ENCODE measurements around the gene RMI2.

The RMI2 gene

GRCh38 chr16:11386791-11387546 is 41.7 kb downstream of the RMI2 start:
- no peak for DNase-seq

- no peak for DNase-seq
Observed at GRCh38 chr16:11389083-11389482, 43.8 kb downstream of the RMI2 start.

- DNase-seq: no peak
Observed at GRCh38 chr16:11389631-11390565, 44.6 kb downstream of the RMI2 start.

GRCh38 chr16:11390573-11391495 is 45.6 kb downstream of the RMI2 start:
- no peak for DNase-seq

GRCh38 chr16:11391576-11391975 is 46.3 kb downstream of the RMI2 start:
- DNase-seq: no peak

- no peak for DNase-seq
Observed at GRCh38 chr16:11392041-11392581, 46.9 kb downstream of the RMI2 start.

GRCh38 chr16:11393366-11393765 is 48.1 kb downstream of the RMI2 start:
- DNase-seq: no peak

GRCh38 chr16:11393861-11394592 is 48.8 kb downstream of the RMI2 start:
- DNase-seq: no peak

GRCh38 chr16:11394593-11394960 is 49.3 kb downstream of the RMI2 start:
- DNase-seq: no peak

GRCh38 chr16:11395008-11395948 is 50.0 kb downstream of the RMI2 start:
- DNase-seq: no peak

- DNase-seq: no peak
Observed at GRCh38 chr16:11395949-11396240, 50.6 kb downstream of the RMI2 start.

- peak; percentile 69 for DNase-seq
Observed at GRCh38 chr16:11396241-11397048, 51.2 kb downstream of the RMI2 start.

GRCh38 chr16:11398136-11398535 is 52.9 kb downstream of the RMI2 start:
- no peak for DNase-seq

GRCh38 chr16:11398851-11399250 is 53.6 kb downstream of the RMI2 start:
- no peak for DNase-seq

GRCh38 chr16:11399261-11399831 is 54.1 kb downstream of the RMI2 start:
- no peak for DNase-seq

- no peak for DNase-seq
Observed at GRCh38 chr16:11400076-11400475, 54.8 kb downstream of the RMI2 start.

Measured in activated naive CD4-positive, alpha-beta T cell treated with anti-CD3 and anti-CD28 coated beads, Interleukin-2, amount 50 U/mL, for 16 hours (primary cell).